ENCODE data around the gene SCRT2.

The SCRT2 gene

GRCh38 chr20:672963-673602 is 2.5 kb downstream of the SCRT2 start:
- no peak for DNase-seq (ENCODE audit: low spot score)

- DNase-seq (ENCODE audit: low spot score), result no peak
These were observed 4.2 kb downstream of the SCRT2 start for GRCh38 chr20:671252-672030.

GRCh38 chr20:669573-669972 is 6.0 kb downstream of the SCRT2 start:
- DNase-seq (ENCODE audit: low spot score), result no peak

GRCh38 chr20:668638-669037 is 7.0 kb downstream of the SCRT2 start:
- no peak for DNase-seq (ENCODE audit: low spot score)

- no peak for DNase-seq (ENCODE audit: low spot score)
These were observed 7.6 kb downstream of the SCRT2 start for GRCh38 chr20:668050-668449.

- DNase-seq (ENCODE audit: low spot score), result no peak
These were observed 8.1 kb downstream of the SCRT2 start for GRCh38 chr20:667351-668034.

GRCh38 chr20:666877-667276 is 8.7 kb downstream of the SCRT2 start:
- no peak for DNase-seq (ENCODE audit: low spot score)

- DNase-seq (ENCODE audit: low spot score), result no peak
These were observed 10.3 kb downstream of the SCRT2 start for GRCh38 chr20:665276-665675.

GRCh38 chr20:664576-664975 is 11.0 kb downstream of the SCRT2 start:
- DNase-seq (ENCODE audit: low spot score), result no peak

GRCh38 chr20:664151-664550 is 11.5 kb downstream of the SCRT2 start:
- no peak for DNase-seq (ENCODE audit: low spot score)

- DNase-seq (ENCODE audit: low spot score), result no peak
These were observed 12.1 kb downstream of the SCRT2 start for GRCh38 chr20:663315-664090.

- no peak for DNase-seq (ENCODE audit: low spot score)
These were observed 13.1 kb downstream of the SCRT2 start for GRCh38 chr20:662277-663192.

GRCh38 chr20:661474-662270 is 13.9 kb downstream of the SCRT2 start:
- DNase-seq (ENCODE audit: low spot score), result no peak

GRCh38 chr20:658731-659291 is 16.8 kb downstream of the SCRT2 start:
- no peak for DNase-seq (ENCODE audit: low spot score)

- DNase-seq (ENCODE audit: low spot score), result no peak
These were observed 17.4 kb downstream of the SCRT2 start for GRCh38 chr20:658202-658601.

GRCh38 chr20:655726-656624 is 19.6 kb downstream of the SCRT2 start:
- DNase-seq (ENCODE audit: low spot score), result no peak

GRCh38 chr20:654417-654750 is 21.2 kb downstream of the SCRT2 start:
- DNase-seq (ENCODE audit: low spot score), result no peak

GRCh38 chr20:653590-654416 is 21.8 kb downstream of the SCRT2 start:
- DNase-seq (ENCODE audit: low spot score), result no peak

Data from putamen (tissue), 1 donor.